NCI-H345 treated with DMSO at 0.1 percent for 48 hours (cell line): ENCODE data around the gene POLR1H.

Experiments used
- DNase-seq: peaks from one replicate; lab custom pipeline; 2025; ENCODE audit not compliant: unreplicated experiment; lab: John Stamatoyannopoulos, UW

Gene POLR1H

DNA sequence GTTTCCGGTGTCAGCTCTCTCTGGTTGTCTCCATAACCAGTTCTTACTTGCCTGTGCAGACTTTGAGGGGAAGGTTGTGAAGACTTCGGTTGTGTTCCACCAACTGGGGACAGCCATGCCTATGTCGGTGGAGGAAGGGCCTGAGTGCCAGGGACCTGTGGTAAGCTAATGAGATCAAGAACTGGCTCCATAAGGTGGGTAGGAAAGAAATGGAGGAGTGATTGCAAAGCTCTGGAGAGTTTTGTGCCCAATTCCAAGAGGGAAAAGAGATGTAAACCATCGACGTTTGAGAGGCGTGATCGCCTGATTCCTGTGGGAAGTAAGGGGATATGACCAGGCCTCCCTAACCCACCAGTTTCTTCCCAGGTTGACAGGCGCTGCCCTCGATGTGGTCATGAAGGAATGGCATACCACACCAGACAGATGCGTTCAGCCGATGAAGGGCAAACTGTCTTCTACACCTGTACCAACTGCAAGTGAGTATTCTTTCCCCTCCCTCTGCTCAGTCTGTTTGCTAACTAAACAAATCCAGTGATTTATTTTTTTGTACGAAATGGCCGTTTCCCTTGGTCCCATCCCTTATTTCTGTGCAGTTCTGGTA is 893 bp downstream of the POLR1H start:
- no peak for DNase-seq

DNA sequence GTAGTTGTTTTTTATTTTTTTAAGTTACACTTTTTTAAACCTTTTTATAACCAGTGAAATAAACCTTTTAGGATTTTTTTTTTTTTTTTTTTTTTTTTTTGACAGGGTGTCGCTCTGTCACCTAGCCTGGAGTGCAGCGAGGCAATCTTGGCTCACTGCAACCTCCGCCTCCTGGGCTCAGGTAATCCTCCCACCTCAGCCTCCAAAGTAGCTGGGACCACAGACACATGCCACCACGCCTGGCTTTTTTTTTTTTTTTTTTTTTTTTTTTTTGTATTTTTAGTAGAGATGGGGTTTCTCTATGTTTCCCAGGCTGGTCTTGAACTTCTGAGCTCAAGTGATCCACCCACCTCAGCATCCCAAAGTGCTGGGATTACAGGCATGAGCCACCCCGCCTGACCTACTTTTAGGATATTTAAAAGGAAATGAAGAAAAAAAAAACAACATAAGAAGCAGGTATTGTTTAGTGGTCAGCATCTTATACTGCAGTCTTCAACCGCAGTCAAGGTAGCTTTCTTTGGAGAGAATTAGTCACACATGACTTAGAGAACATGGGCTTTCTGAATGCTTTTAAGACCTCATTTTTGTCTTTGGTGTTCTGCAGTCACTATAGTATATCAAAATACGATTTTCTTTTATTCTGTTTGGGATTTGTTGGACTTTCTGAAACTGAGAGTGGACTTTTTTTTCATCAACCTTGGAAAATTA is 1.6 kb downstream of the POLR1H start:
- DNase-seq: no peak

GRCh38 chr6:30063315-30063714 is 2.2 kb downstream of the POLR1H start:
- DNase-seq: no peak

- no peak for DNase-seq
Measured at GRCh38 chr6:30066082-30066481, 5.0 kb downstream of the POLR1H start.

GRCh38 chr6:30066577-30067459 is 5.8 kb downstream of the POLR1H start, which contains the start of gene PPP1R11:
TSS of gene PPP1R11 (plus strand) at chr6:30067198. CDS start at chr6:30067411, 213 bp downstream.
- peak; percentile 96 for DNase-seq

DNA sequence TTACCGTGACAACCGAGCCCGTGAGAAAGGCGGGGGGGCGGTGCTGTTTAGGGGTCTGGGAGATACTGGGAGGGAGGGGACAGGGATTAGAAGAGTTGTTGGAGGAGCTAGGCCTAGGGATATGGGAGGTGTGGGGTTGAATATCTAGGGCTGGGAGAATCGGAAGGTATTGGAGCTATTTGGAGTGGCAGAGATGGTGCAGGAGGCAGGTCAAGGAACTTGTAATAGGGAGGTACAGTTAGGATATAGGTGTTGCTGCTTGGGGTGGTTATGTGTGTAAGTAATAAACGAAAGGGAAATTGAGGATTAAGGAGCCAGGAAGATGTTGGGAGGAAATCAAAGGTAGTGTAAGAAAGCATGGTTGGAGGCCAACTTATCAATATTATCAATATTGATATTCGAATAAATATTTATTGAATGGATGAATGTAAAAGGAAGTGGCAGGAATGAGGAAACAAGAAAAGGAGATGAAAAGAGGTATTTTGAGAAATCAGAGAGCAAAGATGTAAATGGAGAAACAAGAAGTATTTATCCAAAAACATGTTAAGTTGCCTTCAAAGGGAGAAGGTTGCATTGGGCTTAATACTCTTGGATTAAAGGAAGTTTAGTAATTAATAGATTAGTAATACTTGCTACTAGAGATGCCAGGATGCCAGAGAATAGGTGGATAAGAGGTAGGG is 6.5 kb downstream of the POLR1H start:
- no peak for DNase-seq

GRCh38 chr6:30071081-30071818 is 10.2 kb downstream of the POLR1H start:
- DNase-seq: no peak

DNA sequence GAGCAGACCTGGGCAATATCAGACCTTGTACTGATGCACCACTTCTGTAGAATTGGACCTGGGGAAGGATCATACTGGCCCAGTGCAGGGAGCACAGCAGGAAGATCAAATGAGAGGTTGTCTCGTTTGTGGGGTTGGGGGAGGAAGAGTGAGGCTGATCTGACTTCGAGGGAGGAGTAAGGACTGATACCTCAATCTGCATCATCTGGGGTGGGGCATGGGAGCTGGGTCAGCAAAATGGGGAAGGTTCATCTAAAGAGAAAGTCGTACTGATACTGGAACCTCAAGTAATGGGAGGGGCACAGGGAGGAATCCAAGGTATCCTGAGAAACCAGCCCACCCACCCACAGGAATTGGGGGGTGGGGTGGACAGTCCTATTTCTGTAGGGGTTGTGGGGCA is 10.8 kb downstream of the POLR1H start:
- DNase-seq: no peak

DNA sequence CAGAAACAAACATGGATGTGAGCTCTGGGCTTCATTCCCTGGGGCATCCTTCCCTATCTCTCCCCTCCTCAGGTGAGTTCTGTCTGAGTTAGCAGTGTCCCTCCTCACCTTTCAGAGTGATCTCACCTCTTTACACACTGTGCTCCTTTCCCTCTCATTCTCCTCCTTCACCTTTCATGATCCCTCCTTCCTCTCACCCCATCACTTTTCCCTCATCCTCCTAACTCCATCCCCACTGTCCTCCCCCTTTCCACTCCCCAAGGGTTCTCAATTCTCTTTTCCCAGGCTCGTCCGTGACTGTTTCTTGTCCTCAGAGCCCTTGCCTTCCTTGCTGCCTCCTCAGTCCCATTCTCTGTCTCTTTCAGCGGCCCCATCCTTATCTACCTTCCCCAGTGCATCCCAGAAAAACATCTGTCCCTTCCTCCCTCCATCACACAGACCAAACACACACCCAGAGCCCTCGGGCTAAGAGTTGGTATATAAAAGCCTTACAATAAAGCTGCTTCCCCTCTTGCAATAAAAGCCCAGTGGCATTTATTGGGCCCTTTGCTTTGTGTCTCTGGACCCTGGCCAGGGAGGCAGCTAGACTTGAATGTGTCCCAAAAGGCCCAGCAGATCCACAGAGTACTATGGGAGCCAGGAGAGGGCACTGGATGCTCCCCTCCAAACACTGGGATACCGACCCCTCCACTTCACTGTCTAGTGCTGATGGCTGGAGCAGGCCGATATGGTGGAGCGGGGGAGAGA is 12.6 kb downstream of the POLR1H start:
- DNase-seq: no peak

DNA sequence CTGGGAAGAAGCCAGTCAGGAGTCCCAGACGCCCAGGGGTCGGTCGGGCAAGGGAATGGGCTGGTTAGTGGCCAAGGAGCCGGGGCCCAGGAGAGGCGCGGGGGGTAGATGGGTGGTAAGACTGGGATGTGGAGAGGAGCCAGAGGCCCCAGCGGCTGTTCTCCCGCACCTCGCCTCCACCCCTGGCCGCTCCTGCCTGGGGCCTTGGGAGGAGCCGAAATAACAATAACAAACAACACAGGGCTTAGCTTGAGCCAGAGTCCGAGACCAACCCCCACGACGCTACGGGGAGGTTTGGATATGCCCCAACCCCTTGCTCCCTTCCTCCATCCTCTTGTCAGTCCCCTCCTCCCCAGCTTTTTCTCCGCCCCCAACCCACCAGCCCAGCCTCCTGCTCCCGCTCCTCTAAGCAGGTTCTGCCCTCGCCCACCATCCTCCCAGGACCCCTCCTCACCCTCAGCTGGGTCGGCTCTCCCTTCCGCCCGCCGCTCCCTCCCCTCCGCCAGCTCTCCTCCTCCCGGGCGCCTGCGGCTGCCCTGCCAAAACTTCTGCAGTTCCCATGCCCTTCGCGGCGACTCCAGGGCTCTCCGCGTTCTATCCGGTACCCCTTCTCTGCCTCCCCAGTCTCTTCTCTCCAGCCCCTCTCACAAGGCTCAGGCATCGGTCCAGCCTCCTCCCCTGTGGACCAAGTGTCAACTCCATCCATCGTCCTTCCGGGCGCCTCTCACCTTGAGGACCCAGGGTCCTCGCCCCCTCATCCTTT is 13.4 kb downstream of the POLR1H start:
- no peak for DNase-seq

- DNase-seq: no peak
Measured at GRCh38 chr6:30075094-30075789, 14.2 kb downstream of the POLR1H start, which contains the start of gene RNF39. TSS of gene RNF39 (minus strand) at chr6:30075769. CDS start at chr6:30075585, 184 bp downstream.

GRCh38 chr6:30075790-30076732 is 15.0 kb downstream of the POLR1H start:
- no peak for DNase-seq

DNA sequence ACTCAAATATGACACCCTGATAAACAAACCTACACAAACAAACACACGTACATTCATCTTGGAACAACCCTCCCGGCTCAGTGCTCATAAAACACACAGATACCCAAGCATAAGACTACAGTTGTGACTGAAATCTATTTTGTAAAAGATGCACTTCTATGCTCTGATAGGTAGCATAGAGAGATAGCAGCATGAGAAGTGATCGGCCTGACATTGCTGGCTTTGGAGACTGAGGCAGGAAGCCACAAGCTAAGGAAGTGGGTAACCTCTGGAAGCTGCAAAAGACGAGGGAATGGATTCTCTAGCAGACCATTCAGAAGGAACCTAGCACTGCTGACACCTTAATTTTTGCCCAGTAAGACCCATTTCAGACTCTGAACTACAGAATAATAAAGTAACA is 16.2 kb downstream of the POLR1H start:
- DNase-seq: no peak

DNA sequence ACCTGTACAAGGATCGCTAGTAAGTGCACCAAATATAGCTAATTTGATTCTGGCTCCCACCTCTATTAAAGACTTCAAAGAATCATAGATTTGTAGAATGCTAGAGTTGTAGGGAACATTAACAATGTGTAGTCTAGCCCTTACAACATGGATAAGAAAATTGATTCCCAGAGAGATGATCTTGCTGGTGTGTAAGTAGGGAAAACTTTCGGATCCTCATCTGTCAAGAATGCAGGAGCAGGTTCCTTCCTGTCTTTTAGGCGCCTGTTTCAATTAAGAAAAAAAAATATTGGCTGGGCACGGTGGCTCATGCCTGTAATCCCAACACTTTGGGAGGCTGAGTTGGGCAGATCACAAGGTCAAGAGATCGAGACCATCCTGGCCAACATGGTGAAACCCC is 26.8 kb downstream of the POLR1H start:
- no peak for DNase-seq

DNA sequence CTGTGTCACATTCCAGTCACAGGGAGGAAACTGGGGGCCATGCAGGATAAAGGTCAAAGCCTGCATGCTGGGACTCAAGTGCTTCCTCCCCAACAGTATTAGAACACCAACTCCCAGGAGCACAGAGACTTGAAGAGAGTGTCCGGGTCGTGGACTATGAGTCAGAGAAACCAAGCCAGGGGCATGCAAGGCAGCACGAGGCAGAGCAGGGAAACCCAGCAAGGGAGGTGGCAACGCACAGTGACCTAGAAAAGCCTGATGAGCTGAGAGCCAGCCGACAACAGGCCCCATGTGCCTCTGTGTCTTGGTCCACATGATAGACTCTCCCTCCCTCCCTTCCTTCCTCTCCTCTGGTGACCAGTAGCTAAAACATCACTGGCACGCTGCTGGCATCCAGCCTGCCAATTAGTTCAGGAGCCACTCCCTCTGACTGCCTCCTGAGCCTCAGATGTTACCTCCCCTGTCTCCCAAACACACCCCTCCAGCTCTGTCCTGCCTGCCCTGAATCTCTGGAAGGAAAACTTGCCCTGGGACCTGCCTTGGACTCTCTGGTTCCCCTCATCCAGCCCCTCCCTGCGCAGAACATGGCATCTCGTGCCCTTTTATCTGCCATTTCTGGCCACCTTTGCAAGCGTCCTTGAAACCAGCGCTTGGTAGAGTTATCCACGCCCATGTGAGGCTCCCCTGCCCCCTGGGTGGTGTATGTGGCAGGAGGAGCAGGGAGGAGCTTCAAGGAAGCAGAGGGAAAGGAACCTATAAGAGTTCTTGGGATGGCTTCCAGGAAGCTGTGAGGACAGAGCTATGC is 30.7 kb downstream of the POLR1H start:
- no peak for DNase-seq

DNA sequence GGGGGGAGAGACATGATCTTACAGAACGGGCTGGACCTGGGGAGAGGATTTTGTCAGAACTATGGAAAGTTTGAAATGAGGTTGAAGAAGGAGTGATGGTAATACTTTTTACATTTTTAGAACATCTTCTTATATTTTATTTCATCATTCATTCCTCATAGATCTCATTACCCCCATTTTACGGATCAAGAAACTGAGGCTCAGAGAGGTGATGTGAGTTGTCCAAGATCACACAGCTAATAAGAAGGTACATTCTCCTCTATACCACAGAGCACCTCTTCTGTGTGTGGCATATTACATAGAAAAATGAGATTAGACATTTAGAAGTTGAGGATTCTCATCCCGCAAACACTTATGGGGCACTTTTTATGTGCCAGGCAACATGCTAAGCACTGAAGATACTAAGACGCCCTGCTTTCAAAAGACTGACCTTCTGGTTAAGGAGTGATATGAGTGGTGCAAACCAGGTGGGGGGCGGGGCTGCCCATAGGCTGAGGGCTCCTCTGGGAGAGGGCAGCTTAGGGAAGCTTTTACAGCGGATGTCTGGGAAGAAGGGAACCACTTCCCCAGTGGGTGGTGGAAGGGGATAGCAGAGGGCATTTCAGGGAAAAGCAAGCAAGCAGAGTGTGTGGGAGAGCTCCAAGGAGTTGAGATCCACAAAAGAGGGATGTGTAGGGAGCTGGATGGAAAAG is 31.9 kb downstream of the POLR1H start:
- DNase-seq: no peak
